NOMO-1 treated with DMSO at 0.1 percent for 48 hours (cell line): ENCODE data around the gene ABLIM1.

Source experiments
- DNase-seq: peaks from one replicate; lab custom pipeline; 2025; ENCODE audit not compliant: unreplicated experiment; lab: John Stamatoyannopoulos, UW

Gene ABLIM1

GRCh38 chr10:114394531-114394930 lies 263.5 kb downstream of the ABLIM1 start:
- DNase-seq = no peak

DNA sequence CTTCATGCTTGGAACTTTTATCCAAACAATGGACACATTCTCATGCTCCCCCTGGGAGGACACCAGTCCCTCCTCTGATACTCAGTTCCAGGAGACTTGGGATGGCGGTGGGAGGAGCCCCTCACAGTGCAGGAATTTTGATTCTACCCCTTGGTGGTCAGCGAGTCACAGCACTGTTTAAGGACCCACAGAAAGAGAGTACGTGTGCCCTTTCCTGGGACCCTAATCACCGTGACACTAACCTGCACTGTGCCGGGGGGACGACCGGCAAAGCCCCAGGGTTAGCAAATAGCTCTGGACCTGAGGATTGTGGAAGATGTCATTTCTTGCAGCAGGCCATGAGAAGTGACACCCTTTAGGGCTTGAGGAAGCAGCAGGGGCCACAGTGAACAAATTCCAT lies 264.2 kb downstream of the ABLIM1 start:
- DNase-seq = no peak

DNA sequence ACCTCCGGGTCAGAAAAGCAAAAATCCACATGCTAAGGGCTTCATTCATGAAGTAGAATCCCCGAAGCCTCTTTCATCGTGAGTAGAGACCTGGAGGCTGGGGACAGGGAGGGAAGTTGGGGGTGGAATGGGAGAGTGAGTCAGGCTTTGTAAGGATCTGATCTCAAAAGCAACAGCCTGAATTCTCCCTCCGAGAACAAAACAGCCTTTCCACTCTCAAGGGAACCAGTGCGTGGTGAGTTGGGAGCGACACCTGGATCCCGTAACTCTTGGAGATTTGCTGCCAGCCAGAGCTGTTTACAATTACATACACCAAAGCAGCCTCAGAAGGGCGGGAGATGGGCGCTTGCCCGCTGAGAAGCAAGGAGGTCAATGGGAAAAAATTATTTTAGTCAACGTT lies 264.6 kb downstream of the ABLIM1 start:
- no peak for DNase-seq

DNA sequence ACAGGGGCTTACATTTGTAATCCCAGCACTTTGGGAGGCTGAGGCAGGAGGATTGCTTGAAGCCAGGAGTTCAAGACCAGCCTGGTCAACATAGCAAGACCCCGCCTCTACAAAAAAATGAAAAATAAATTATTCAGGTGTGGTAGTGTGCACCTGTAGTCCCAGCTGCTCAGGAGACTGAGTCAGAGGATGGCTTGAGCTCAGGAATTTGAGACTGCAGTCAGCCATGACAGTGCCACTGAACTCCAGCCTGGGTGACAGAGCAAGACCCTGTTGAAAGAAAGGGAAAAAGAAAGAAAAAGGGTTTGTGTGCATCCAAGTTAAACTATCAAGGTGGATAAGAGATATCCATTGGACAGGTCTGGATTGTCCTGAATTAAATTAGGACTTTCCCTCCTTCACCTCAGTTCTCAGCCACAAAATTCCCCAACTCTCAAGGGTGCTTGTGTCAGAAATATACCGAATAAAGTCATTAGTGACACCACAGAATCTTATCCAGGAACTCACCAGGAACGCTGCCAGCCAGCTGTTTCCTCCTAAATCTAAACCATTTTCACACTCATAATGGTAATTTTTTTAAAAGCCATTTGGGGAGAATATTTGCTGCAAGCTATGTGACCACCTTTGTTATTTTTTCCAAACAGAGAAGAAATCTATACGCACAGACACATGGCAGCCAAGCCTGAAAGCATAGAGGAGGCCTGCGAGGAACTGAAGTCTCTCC lies 265.8 kb downstream of the ABLIM1 start:
- no peak for DNase-seq

DNA sequence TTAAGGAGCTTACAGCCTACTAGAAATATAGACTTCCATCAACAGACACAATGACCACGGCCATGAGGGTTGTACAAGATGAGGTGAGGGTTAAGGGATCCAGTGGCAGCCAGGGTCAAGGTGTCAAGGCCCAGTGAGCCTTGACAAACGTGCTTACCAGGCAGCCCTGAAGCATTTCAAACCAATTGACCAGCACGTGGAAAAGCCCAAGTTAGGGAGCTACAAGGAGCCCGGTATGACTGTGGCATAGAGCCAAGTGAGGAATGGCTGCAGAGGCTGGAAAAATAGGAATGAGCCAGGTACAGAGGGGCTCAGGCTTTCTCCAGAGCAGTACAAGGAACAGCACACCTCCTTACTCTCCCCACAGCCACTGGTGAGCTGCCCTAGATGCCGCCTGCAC lies 266.5 kb downstream of the ABLIM1 start:
- DNase-seq = no peak

- DNase-seq = no peak
Measured at GRCh38 chr10:114389426-114389825, 268.6 kb downstream of the ABLIM1 start.

- no peak for DNase-seq
Measured at GRCh38 chr10:114388275-114388674, 269.8 kb downstream of the ABLIM1 start.

GRCh38 chr10:114387784-114388183 lies 270.3 kb downstream of the ABLIM1 start:
- DNase-seq = no peak

DNA sequence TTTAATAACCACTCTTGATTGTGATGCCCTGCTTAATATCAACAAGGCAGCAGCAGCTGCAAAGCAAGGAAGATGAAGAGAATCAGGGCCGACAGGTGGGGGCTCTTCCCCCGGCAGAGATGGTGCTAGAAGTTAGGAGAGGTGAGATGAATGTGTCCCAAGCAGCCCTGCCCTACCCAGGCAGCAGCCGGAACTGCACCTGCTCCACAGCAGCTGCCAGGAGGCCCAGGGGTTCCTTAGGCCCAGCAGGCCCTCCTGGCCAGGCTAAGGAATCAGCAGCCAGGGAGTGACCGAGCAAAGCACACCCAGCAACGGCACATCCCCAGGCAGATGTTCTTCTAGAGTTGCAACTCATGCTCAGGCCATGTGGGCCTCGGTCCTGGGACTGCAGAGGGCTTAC lies 271.6 kb downstream of the ABLIM1 start:
- no peak for DNase-seq

GRCh38 chr10:114385557-114385956 lies 272.5 kb downstream of the ABLIM1 start:
- DNase-seq = no peak

- DNase-seq = no peak
Measured at GRCh38 chr10:114384601-114385000, 273.5 kb downstream of the ABLIM1 start.

DNA sequence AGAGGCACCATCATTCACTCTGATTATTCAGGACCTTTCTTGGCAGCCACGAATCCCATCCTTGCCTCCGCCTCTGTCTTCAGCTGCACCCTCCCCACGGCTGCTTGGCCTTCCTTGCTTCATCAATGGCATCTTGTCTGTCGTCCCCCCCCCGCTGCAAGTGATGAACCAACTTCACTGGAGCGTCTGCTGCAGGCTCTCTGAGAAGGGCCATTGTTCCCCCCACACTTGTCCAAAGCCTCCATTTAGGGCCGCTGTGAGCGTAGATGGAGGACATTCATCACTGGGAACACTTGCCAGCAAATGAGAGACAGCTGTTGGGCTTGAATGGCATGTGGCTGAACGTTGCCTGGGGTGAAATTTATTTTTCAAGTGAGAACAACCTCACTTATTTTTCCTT lies 273.9 kb downstream of the ABLIM1 start:
- DNase-seq = no peak
